Skeletal muscle tissue (tissue), 4 donors: ENCODE results near the gene RAMP1. TPM values are rescaled to one million over a fixed set of nuclear protein-coding genes. Genes with fewer than 3 reads are reported as not detected.

Source experiments
- H3K27ac ChIP-seq: one replicate; pipeline ENCODE4 v1.7.0; 2013; ENCODE audit warnings: mild to moderate bottlenecking, low read depth, low read length, inconsistent platforms
- H3K27me3 ChIP-seq, 3 donors: one replicate each; pipeline ENCODE4 v1.7.0; 2013; ENCODE audit warnings: low read length in 3 of 3; ENCODE audit not compliant: control insufficient read depth in 3 of 3, insufficient read depth in 3 of 3
- H3K36me3 ChIP-seq, 3 donors: one replicate each; pipeline ENCODE4 v1.7.0; 2013; ENCODE audit warnings: low read length in 3 of 3; ENCODE audit not compliant: control insufficient read depth in 3 of 3, insufficient read depth in 3 of 3
- H3K4me1 ChIP-seq, 3 donors: one replicate each; pipeline ENCODE4 v1.7.0; 2013; ENCODE audit warnings: low read length in 3 of 3, mild to moderate bottlenecking in 3 of 3; ENCODE audit not compliant: control insufficient read depth in 3 of 3, insufficient read depth in 3 of 3
- H3K4me3 ChIP-seq, 3 donors: one replicate each; pipeline ENCODE4 v1.7.0; 2013; ENCODE audit warnings: low read length in 3 of 3
- H3K9ac ChIP-seq, 3 donors: one replicate each; pipeline ENCODE4 v1.7.0; 2013; ENCODE audit warnings: low read length in 3 of 3, mild to moderate bottlenecking in 3 of 3, moderate library complexity in 2 of 3, low read depth in 1 of 3
- H3K9me3 ChIP-seq, 3 donors: one replicate each; pipeline ENCODE4 v1.7.0; 2013; ENCODE audit warnings: low read length in 3 of 3; ENCODE audit not compliant: control insufficient read depth in 3 of 3
- total RNA-seq: library from RNA; depleted of rRNA; stranded (reverse); fragments of >200 nt; gene quantifications from one replicate; pipeline ENCODE4 v1.2.3, GENCODE V29; 2014
- donor health status: Osteomylitis.

The RAMP1 gene
- total RNA-seq, 1 donor from 2014 or later = 31.8 TPM

GRCh38 chr2:237912271-237913192 lies 53.1 kb downstream of the RAMP1 start:
- Histone ChIP-seq H3K9ac (no peak overlapping the region), H3K27me3 (no peaks in the 10 kb centered on the region), H3K4me3 (no peak overlapping the region), H3K9me3 (no peaks in the 10 kb centered on the region), H3K4me1 (peaks cover 0 to 8% (median 3%) of the 10 kb centered on the region in 3 donors), H3K27ac (no peak overlapping the region), H3K36me3 (no peaks in the 10 kb centered on the region)

- Histone ChIP-seq H3K9ac (no peak overlapping the region), H3K4me1 (peaks cover 0 to 3% (median 0%) of the 10 kb centered on the region in 3 donors), H3K4me3 (no peak overlapping the region), H3K27ac (no peak overlapping the region), H3K36me3 (no peaks in the 10 kb centered on the region), H3K9me3 (no peaks in the 10 kb centered on the region), H3K27me3 (no peaks in the 10 kb centered on the region)
These were observed 53.9 kb downstream of the RAMP1 start for GRCh38 chr2:237913193-237913917.

- Histone ChIP-seq H3K36me3 (no peaks in the 10 kb centered on the region), H3K9ac (no peak overlapping the region), H3K27me3 (no peaks in the 10 kb centered on the region), H3K4me1 (no peaks in the 10 kb centered on the region), H3K9me3 (no peaks in the 10 kb centered on the region), H3K27ac (no peak overlapping the region), H3K4me3 (no peak overlapping the region)
These were observed 56.2 kb downstream of the RAMP1 start for GRCh38 chr2:237915576-237915975.

GRCh38 chr2:237916296-237916695 lies 56.9 kb downstream of the RAMP1 start:
- H3K9ac ChIP-seq = no peak overlapping the region
- no peaks in the 10 kb centered on the region for H3K9me3 ChIP-seq
- no peaks in the 10 kb centered on the region for H3K36me3 ChIP-seq
- H3K27me3 ChIP-seq = no peaks in the 10 kb centered on the region
- no peaks in the 10 kb centered on the region for H3K4me1 ChIP-seq
- no peak overlapping the region for H3K27ac ChIP-seq
- H3K4me3 ChIP-seq = no peak overlapping the region

DNA sequence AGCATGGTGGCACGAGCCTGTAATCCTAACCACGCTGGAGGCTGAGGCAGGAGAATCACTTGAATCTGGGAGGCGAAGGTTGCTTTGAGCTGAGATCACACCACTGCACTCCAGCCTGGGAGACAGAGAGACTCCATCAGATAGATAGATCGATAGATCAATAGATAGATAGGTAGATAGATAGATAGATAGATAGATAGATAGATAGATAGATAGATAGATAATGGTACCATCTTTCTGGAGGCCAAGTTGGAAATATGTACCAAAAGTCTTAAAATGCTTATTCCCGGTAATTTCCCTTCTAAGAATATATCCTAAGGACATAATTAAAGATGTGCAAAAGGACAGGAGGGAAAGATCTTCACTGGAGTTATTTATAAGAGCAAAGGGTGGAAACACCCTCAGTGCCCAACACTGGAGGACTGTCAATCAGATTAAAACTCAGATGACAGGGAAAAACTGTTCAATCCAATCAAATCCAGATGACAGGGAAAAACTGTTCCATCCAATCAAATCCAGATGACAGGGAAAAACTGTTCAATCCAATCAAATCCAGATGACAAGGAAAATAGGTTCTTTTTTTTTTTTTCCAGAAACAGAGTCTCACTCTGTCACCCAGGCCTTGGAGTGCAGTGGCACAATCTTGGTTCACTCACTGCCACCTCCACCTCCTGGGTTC lies 58.4 kb downstream of the RAMP1 start:
- H3K27me3 ChIP-seq = no peaks in the 10 kb centered on the region

GRCh38 chr2:237919593-237919992 lies 60.2 kb downstream of the RAMP1 start:
- no peaks in the 10 kb centered on the region for H3K27me3 ChIP-seq
- H3K27ac ChIP-seq = no peak overlapping the region
- peaks cover 7 to 13% (median 10%) of the 10 kb centered on the region in 3 donors for H3K4me1 ChIP-seq
- H3K9ac ChIP-seq = no peak overlapping the region
- H3K4me3 ChIP-seq = no peak overlapping the region
- no peaks in the 10 kb centered on the region for H3K9me3 ChIP-seq
- H3K36me3 ChIP-seq = no peaks in the 10 kb centered on the region

More for the DNA sequence above, 58.4 kb downstream of the RAMP1 start:
- no peaks in the 10 kb centered on the region for H3K9me3 ChIP-seq
- peaks cover 0 to 5% (median 3%) of the 10 kb centered on the region in 3 donors for H3K4me1 ChIP-seq
- no peak overlapping the region for H3K4me3 ChIP-seq
- H3K27ac ChIP-seq = no peak overlapping the region
- H3K36me3 ChIP-seq = no peaks in the 10 kb centered on the region
- no peak overlapping the region for H3K9ac ChIP-seq

- Histone ChIP-seq H3K9ac (no peak overlapping the region), H3K27me3 (no peaks in the 10 kb centered on the region), H3K27ac (no peak overlapping the region), H3K4me1 (peaks cover 7 to 13% (median 10%) of the 10 kb centered on the region in 3 donors), H3K36me3 (no peaks in the 10 kb centered on the region), H3K9me3 (no peaks in the 10 kb centered on the region), H3K4me3 (no peak overlapping the region)
These were observed 61.2 kb downstream of the RAMP1 start for GRCh38 chr2:237920673-237921072.

GRCh38 chr2:237921967-237922492 lies 62.6 kb downstream of the RAMP1 start:
- Histone ChIP-seq H3K36me3 (no peaks in the 10 kb centered on the region), H3K27me3 (no peaks in the 10 kb centered on the region), H3K4me1 (peaks cover 7 to 13% (median 10%) of the 10 kb centered on the region in 3 donors), H3K4me3 (no peak overlapping the region), H3K27ac (no peak overlapping the region), H3K9ac (no peak overlapping the region), H3K9me3 (no peaks in the 10 kb centered on the region)

DNA sequence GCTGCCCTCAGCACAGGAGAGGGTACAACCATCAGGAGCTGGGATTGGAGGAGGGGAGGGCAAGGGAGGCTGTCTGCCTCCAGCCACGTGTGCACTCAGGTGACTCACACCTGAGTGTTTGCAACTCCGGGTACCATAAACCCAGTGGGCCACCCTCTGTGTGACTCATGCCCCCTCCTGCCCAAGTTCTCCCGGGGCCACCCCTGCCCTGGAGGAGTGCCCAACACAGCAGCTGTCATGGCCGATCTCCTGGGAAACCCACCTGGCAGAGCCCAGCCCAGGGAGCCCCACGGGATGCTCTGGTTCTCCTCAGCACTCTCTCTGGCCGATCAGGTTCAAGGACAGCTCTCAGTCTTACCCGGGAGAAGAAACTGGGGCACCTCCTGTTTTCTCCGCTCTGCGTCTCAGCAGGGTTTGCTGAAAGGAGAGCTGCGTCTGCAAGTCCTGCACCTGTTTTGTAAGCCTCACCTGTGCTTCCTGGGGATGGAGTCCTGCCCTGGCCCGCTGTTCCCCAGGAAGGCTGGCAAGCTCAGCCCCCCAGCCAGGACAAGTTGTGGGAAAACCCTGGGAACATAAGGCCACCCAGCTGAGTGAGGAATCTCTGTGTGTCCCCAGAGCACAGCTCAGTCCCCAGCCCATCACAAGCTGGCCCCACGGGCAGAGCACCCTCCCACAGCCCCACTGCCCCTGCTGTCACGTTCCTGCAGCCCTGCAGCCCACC lies 63.4 kb downstream of the RAMP1 start:
- peaks cover 7 to 13% (median 10%) of the 10 kb centered on the region in 3 donors for H3K4me1 ChIP-seq
- H3K4me3 ChIP-seq = peak overlapping the region in 2 of 3 donors; percentile 63 to 66
- no peaks in the 10 kb centered on the region for H3K36me3 ChIP-seq
- H3K9me3 ChIP-seq = no peaks in the 10 kb centered on the region
- peak overlapping the region; percentile 43 to 75 (median 67) for H3K9ac ChIP-seq
- no peaks in the 10 kb centered on the region for H3K27me3 ChIP-seq
- H3K27ac ChIP-seq = peak overlapping the region; percentile 72
